Osteoblast (primary cell): Measurements from ENCODE around the gene TUBB1. TPM values are rescaled to one million over a fixed set of nuclear protein-coding genes. Genes with fewer than 3 reads are reported as not detected.
A peak's percentile ranks its signal among the peaks of the same experiment; 100 is the strongest.

ENCODE experiments used
- DNase-seq: peaks from one replicate; pipeline ENCODE4 v3.0.0; 2011; ENCODE audit warnings: low spot score, mixed read lengths; ENCODE audit not compliant: insufficient read length; ENCODE audit errors: missing footprints
- H2AFZ ChIP-seq: 2 replicates; pipeline ENCODE4 v1.6.0; 2011; ENCODE audit warnings: mild to moderate bottlenecking, low read length
- H3K27ac ChIP-seq: 2 replicates; pipeline ENCODE4 v1.5.1; 2011; ENCODE audit warnings: mild to moderate bottlenecking, low read depth, low read length, moderate library complexity
- H3K27me3 ChIP-seq: 2 replicates; pipeline ENCODE4 v1.6.0; 2012; ENCODE audit warnings: mild to moderate bottlenecking, control low read depth, inconsistent platforms, low read length, moderate library complexity; ENCODE audit not compliant: insufficient read depth
- H3K36me3 ChIP-seq: 2 replicates; pipeline ENCODE4 v1.5.1; 2011; ENCODE audit warnings: mild to moderate bottlenecking, low read length, control low read depth, moderate library complexity; ENCODE audit not compliant: insufficient read depth
- H3K4me1 ChIP-seq: 2 replicates; pipeline ENCODE4 v1.5.1; 2011; ENCODE audit warnings: mild to moderate bottlenecking, low read length, control low read depth, moderate library complexity; ENCODE audit not compliant: insufficient read depth
- H3K4me2 ChIP-seq: 2 replicates; pipeline ENCODE4 v1.6.0; 2011; ENCODE audit warnings: mild to moderate bottlenecking, low read length; ENCODE audit not compliant: insufficient read depth
- H3K4me3 ChIP-seq: fragments of 200-600 bp; sonication (generic); 3 replicates; pipeline ENCODE4 v1.5.1; 2012; ENCODE audit warnings: mild to moderate bottlenecking, low read length, inconsistent platforms; ENCODE audit not compliant: insufficient read depth
- H3K79me2 ChIP-seq: 2 replicates; pipeline ENCODE4 v1.6.0; 2012; ENCODE audit warnings: mild to moderate bottlenecking, low read length, control low read depth, inconsistent platforms; ENCODE audit not compliant: insufficient read depth
- H3K9me3 ChIP-seq: 2 replicates; pipeline ENCODE4 v1.5.1; 2011; ENCODE audit warnings: low read depth, low read length, control low read depth
- H4K20me1 ChIP-seq: 2 replicates; pipeline ENCODE4 v1.6.0; 2012; ENCODE audit warnings: mild to moderate bottlenecking, low read length, control low read depth; ENCODE audit not compliant: insufficient read depth
- total RNA-seq: library from RNA; depleted of rRNA; stranded (reverse); fragments of >200 nt; gene quantifications from 2 replicates; pipeline ENCODE4 v1.2.3, GENCODE V29; 2012
- TF ChIP-seq, protein P1 (sequence below): IDR thresholded peaks from 2 replicates; pipeline ENCODE4 v1.5.1; 2011; ENCODE audit warnings: mild to moderate bottlenecking, low read depth, low read length, moderate library complexity; ENCODE audit errors: extremely low read depth

Gene TUBB1
- total RNA-seq, 1 donor: not detected

GRCh38 chr20:59030911-59031563 lies 11.8 kb downstream of the TUBB1 start:
- Histone ChIP-seq H3K4me2 (peak overlapping the region; percentile 90), H4K20me1 (peaks cover 23% of the 10 kb centered on the region), H3K4me1 (peaks cover 47% of the 10 kb centered on the region), H3K27ac (peak overlapping the region; percentile 78), H3K9me3 (no peaks in the 10 kb centered on the region), H3K36me3 (peaks cover 35% of the 10 kb centered on the region), H2AFZ (no peak overlapping the region), H3K79me2 (peaks cover 66% of the 10 kb centered on the region), H3K27me3 (no peaks in the 10 kb centered on the region), H3K4me3 (peak overlapping the region; percentile 88)
- DNase-seq: no peak
- TF ChIP-seq, protein P1, sequence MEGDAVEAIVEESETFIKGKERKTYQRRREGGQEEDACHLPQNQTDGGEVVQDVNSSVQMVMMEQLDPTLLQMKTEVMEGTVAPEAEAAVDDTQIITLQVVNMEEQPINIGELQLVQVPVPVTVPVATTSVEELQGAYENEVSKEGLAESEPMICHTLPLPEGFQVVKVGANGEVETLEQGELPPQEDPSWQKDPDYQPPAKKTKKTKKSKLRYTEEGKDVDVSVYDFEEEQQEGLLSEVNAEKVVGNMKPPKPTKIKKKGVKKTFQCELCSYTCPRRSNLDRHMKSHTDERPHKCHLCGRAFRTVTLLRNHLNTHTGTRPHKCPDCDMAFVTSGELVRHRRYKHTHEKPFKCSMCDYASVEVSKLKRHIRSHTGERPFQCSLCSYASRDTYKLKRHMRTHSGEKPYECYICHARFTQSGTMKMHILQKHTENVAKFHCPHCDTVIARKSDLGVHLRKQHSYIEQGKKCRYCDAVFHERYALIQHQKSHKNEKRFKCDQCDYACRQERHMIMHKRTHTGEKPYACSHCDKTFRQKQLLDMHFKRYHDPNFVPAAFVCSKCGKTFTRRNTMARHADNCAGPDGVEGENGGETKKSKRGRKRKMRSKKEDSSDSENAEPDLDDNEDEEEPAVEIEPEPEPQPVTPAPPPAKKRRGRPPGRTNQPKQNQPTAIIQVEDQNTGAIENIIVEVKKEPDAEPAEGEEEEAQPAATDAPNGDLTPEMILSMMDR: no peak

DNA sequence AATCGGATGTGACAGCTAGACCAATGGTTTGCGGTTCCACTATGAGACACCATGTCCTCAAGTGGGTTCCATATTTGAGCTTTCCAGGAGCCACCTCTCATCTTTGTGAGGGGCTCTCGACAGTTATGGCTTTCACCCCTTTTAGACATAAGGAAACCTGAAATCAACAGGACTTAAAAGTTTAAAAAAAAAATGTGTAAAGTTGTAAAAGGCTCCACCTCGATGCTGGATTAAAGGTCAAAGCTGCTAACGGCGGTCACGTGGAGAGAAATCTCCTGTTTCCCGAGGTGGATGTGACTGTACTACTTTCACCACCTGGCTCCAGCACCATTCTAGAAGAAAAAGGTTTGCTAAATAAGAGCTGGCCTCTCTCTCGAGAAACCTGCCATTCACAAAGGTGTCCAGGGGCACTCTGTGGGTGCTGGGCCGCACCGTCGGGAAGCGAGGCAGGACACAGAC lies 12.4 kb downstream of the TUBB1 start:
- Histone ChIP-seq H3K27me3 (no peaks in the 10 kb centered on the region), H3K79me2 (peaks cover 63% of the 10 kb centered on the region), H2AFZ (peak overlapping the region; percentile 80), H3K4me1 (peaks cover 47% of the 10 kb centered on the region), H3K27ac (peak overlapping the region; percentile 78), H3K4me3 (peak overlapping the region; percentile 88), H3K9me3 (no peaks in the 10 kb centered on the region), H4K20me1 (peaks cover 23% of the 10 kb centered on the region), H3K4me2 (peak overlapping the region; percentile 90), H3K36me3 (peaks cover 38% of the 10 kb centered on the region)
- no peak for DNase-seq
- TF ChIP-seq, protein P1: no peak

- peaks cover 44% of the 10 kb centered on the region for H3K36me3 ChIP-seq
- H2AFZ ChIP-seq: peak within 1 kb of the TSS; percentile 81
- TF ChIP-seq, protein P1: no peak
- H3K79me2 ChIP-seq: peaks cover 62% of the 10 kb centered on the region
- no peaks in the 10 kb centered on the region for H3K27me3 ChIP-seq
- peak within 1 kb of the TSS; percentile 90 for H3K4me2 ChIP-seq
- peak within 1 kb of the TSS; percentile 88 for H3K4me3 ChIP-seq
- peak within 1 kb of the TSS; percentile 78 for H3K27ac ChIP-seq
- H3K9me3 ChIP-seq: no peaks in the 10 kb centered on the region
- peak; percentile 98 for DNase-seq
- peaks cover 45% of the 10 kb centered on the region for H3K4me1 ChIP-seq
- H4K20me1 ChIP-seq: peaks cover 20% of the 10 kb centered on the region
These were observed 12.9 kb downstream of the TUBB1 start, which contains the start of gene ATP5F1E for GRCh38 chr20:59032023-59032712. Gene ATP5F1E (minus strand): TSS chr20:59032335. CDS start chr20:59032251, 84 bp downstream.

DNA sequence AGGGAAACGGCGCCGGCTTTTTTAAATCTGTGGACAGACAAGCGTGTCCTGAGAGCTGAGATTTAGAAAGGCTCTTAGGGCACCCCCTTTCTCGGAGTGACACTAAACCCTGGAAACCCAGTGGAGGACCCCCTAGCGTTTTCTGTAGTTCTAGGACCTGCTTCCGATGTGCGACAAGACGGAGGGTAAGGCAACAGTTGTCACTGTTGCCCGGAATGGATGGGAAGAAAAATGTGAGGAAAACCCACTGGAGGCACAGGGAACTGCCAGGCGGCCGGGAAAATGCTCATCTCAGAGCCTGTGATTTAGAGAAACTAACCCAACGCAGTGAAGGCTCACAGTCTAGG lies 13.5 kb downstream of the TUBB1 start:
- Histone ChIP-seq H3K27ac (peak overlapping the region; percentile 73), H3K79me2 (peaks cover 62% of the 10 kb centered on the region), H4K20me1 (peaks cover 18% of the 10 kb centered on the region), H3K4me1 (peaks cover 40% of the 10 kb centered on the region), H3K9me3 (no peaks in the 10 kb centered on the region), H3K36me3 (peaks cover 49% of the 10 kb centered on the region), H3K27me3 (no peaks in the 10 kb centered on the region), H3K4me3 (peak overlapping the region; percentile 88), H2AFZ (peak overlapping the region; percentile 81), H3K4me2 (peak overlapping the region; percentile 90)
- no peak for DNase-seq
- TF ChIP-seq, protein P1: peak; percentile 7
